Natural killer cell treated with Interleukin-12 subunit alpha and Interleukin-12 subunit beta and Interleukin-15 and Interleukin-18, amount 100 ng/mL, for 72 hours (primary cell): ENCODE data around the gene ST3GAL4. TPM values are rescaled to one million over a fixed set of nuclear protein-coding genes. Genes with fewer than 3 reads are reported as not detected.
A peak's percentile ranks its signal among the peaks of the same experiment; 100 is the strongest.

Source experiments
- ATAC-seq, 2 donors: fragments of 150-1000 bp; cut with Tn5 transposase in 1 of 2; sonication (Bioruptor Pico), chemical (Tn5 transposase) in 1 of 2; 2 replicates each; pipeline ENCODE4 v1.10.0; 2021
- DNase-seq: peaks from one replicate; pipeline ENCODE4 v3.0.0; 2022; ENCODE audit warnings: low spot score
- H3K27ac Mint-ChIP-seq, 2 donors: 1 replicate in 1 of 2; 2 replicates in 1 of 2; pipeline ENCODE4 v1.8.0; 2022; ENCODE audit warnings: mixed read lengths in 2 of 2, mild to moderate bottlenecking in 1 of 2, moderate library complexity in 1 of 2
- H3K27me3 Mint-ChIP-seq, 2 donors: 1 replicate in 1 of 2; 2 replicates in 1 of 2; pipeline ENCODE4 v1.8.0; 2022; ENCODE audit warnings: mixed read lengths in 2 of 2
- H3K36me3 Mint-ChIP-seq: one replicate; pipeline ENCODE4 v1.8.0; 2022; ENCODE audit warnings: mixed read lengths
- H3K4me1 Mint-ChIP-seq, 2 donors: 1 replicate in 1 of 2; 2 replicates in 1 of 2; pipeline ENCODE4 v1.8.0; 2022; ENCODE audit warnings: low read depth in 2 of 2, mixed read lengths in 2 of 2, mild to moderate bottlenecking in 1 of 2
- H3K4me3 Mint-ChIP-seq: one replicate; pipeline ENCODE4 v1.8.0; 2022; ENCODE audit warnings: mixed read lengths
- H3K9me3 Mint-ChIP-seq: 2 replicates; pipeline ENCODE4 v1.8.0; 2022; ENCODE audit warnings: mixed read lengths
- total RNA-seq, 2 donors: library from RNA; stranded (reverse); gene quantifications; one replicate each; pipeline ENCODE4 v1.2.3, GENCODE V29; 2022

ST3GAL4 gene
- total RNA-seq, 2 donors from 2014 or later = 60.4 to 60.9 TPM

- no peak overlapping the region for H3K4me3 Mint-ChIP-seq
Measured at GRCh38 chr11:126432065-126432461, 76.6 kb downstream of the ST3GAL4 start.

GRCh38 chr11:126432525-126432924, 77.0 kb downstream of the ST3GAL4 start:
- no peaks in the 10 kb centered on the region for H3K27me3 Mint-ChIP-seq
- no peak overlapping the region for H3K27ac Mint-ChIP-seq
- peaks cover 6 to 7% of the 10 kb centered on the region in 2 donors for H3K4me1 Mint-ChIP-seq
- H3K36me3 Mint-ChIP-seq = no peaks in the 10 kb centered on the region
- H3K4me3 Mint-ChIP-seq = no peak overlapping the region
- ATAC-seq (no peak), DNase-seq (no peak)
- H3K9me3 Mint-ChIP-seq = no peaks in the 10 kb centered on the region

More at GRCh38 chr11:126432065-126432461, 76.6 kb downstream of the ST3GAL4 start:
- Mint-ChIP-seq H3K9me3 (no peaks in the 10 kb centered on the region), H3K36me3 (no peaks in the 10 kb centered on the region), H3K27ac (no peak overlapping the region), H3K27me3 (no peaks in the 10 kb centered on the region), H3K4me1 (peaks cover 11% of the 10 kb centered on the region in 2 donors)
- no peak for ATAC-seq
- no peak for DNase-seq

GRCh38 chr11:126433244-126433846, 77.9 kb downstream of the ST3GAL4 start:
- Mint-ChIP-seq H3K4me3 (no peak overlapping the region), H3K9me3 (no peaks in the 10 kb centered on the region), H3K27me3 (no peaks in the 10 kb centered on the region), H3K27ac (no peak overlapping the region), H3K36me3 (no peaks in the 10 kb centered on the region), H3K4me1 (no peaks in the 10 kb centered on the region)
- ATAC-seq (no peak), DNase-seq (no peak)

- no peaks in the 10 kb centered on the region for H3K27me3 Mint-ChIP-seq
- DNase-seq (no peak), ATAC-seq (no peak)
- no peaks in the 10 kb centered on the region for H3K9me3 Mint-ChIP-seq
- H3K27ac Mint-ChIP-seq = no peak overlapping the region
- no peak overlapping the region for H3K4me3 Mint-ChIP-seq
- H3K36me3 Mint-ChIP-seq = no peaks in the 10 kb centered on the region
- no peaks in the 10 kb centered on the region for H3K4me1 Mint-ChIP-seq
Measured at GRCh38 chr11:126433989-126434949, 78.8 kb downstream of the ST3GAL4 start.

- no peak overlapping the region for H3K27ac Mint-ChIP-seq
- H3K9me3 Mint-ChIP-seq = no peaks in the 10 kb centered on the region
- ATAC-seq = no peak
- H3K36me3 Mint-ChIP-seq = no peaks in the 10 kb centered on the region
- H3K27me3 Mint-ChIP-seq = no peaks in the 10 kb centered on the region
- DNase-seq = no peak
- H3K4me1 Mint-ChIP-seq = no peaks in the 10 kb centered on the region
- H3K4me3 Mint-ChIP-seq = no peak overlapping the region
Measured at GRCh38 chr11:126434950-126435335, 79.5 kb downstream of the ST3GAL4 start.

- Mint-ChIP-seq H3K36me3 (no peaks in the 10 kb centered on the region), H3K27me3 (no peaks in the 10 kb centered on the region), H3K9me3 (no peaks in the 10 kb centered on the region), H3K4me3 (no peak overlapping the region), H3K27ac (no peak overlapping the region), H3K4me1 (peaks cover 0 to 7% of the 10 kb centered on the region in 2 donors)
- DNase-seq = no peak
- ATAC-seq = no peak
Measured at GRCh38 chr11:126436209-126436755, 80.8 kb downstream of the ST3GAL4 start.

- no peak for DNase-seq
- Mint-ChIP-seq H3K27ac (no peak overlapping the region), H3K36me3 (no peaks in the 10 kb centered on the region), H3K4me1 (peaks cover 0 to 7% of the 10 kb centered on the region in 2 donors), H3K4me3 (no peak overlapping the region), H3K27me3 (no peaks in the 10 kb centered on the region), H3K9me3 (no peaks in the 10 kb centered on the region)
- ATAC-seq = no peak
Measured at GRCh38 chr11:126437731-126438130, 82.2 kb downstream of the ST3GAL4 start.

- ATAC-seq (no peak), DNase-seq (no peak)
- peaks cover 0 to 7% of the 10 kb centered on the region in 2 donors for H3K4me1 Mint-ChIP-seq
- no peaks in the 10 kb centered on the region for H3K9me3 Mint-ChIP-seq
- no peak overlapping the region for H3K4me3 Mint-ChIP-seq
- no peaks in the 10 kb centered on the region for H3K36me3 Mint-ChIP-seq
- H3K27me3 Mint-ChIP-seq = no peaks in the 10 kb centered on the region
- H3K27ac Mint-ChIP-seq = no peak overlapping the region
Measured at GRCh38 chr11:126438272-126438671, 82.8 kb downstream of the ST3GAL4 start.

GRCh38 chr11:126438691-126439090, 83.2 kb downstream of the ST3GAL4 start:
- H3K4me3 Mint-ChIP-seq = no peak overlapping the region
- peaks cover 0 to 7% of the 10 kb centered on the region in 2 donors for H3K4me1 Mint-ChIP-seq
- no peaks in the 10 kb centered on the region for H3K36me3 Mint-ChIP-seq
- H3K27ac Mint-ChIP-seq = no peak overlapping the region
- H3K27me3 Mint-ChIP-seq = no peaks in the 10 kb centered on the region
- H3K9me3 Mint-ChIP-seq = no peaks in the 10 kb centered on the region
- no peak for ATAC-seq
- DNase-seq = no peak

- Mint-ChIP-seq H3K36me3 (no peaks in the 10 kb centered on the region), H3K27ac (no peak overlapping the region), H3K27me3 (no peaks in the 10 kb centered on the region), H3K4me1 (peaks cover 0 to 7% of the 10 kb centered on the region in 2 donors), H3K4me3 (no peak overlapping the region), H3K9me3 (no peaks in the 10 kb centered on the region)
- DNase-seq (no peak), ATAC-seq (no peak)
Measured at GRCh38 chr11:126440276-126440675, 84.8 kb downstream of the ST3GAL4 start.

GRCh38 chr11:126440792-126441514, 85.5 kb downstream of the ST3GAL4 start:
- ATAC-seq (peak; percentile 69 to 70), DNase-seq (peak; percentile 68)
- Mint-ChIP-seq H3K4me1 (peaks cover 0 to 7% of the 10 kb centered on the region in 2 donors), H3K27ac (no peak overlapping the region), H3K9me3 (no peaks in the 10 kb centered on the region), H3K27me3 (no peaks in the 10 kb centered on the region), H3K36me3 (no peaks in the 10 kb centered on the region), H3K4me3 (no peak overlapping the region)

GRCh38 chr11:126443120-126443519, 87.6 kb downstream of the ST3GAL4 start:
- no peak overlapping the region for H3K27ac Mint-ChIP-seq
- ATAC-seq = no peak
- peaks cover 0 to 7% of the 10 kb centered on the region in 2 donors for H3K4me1 Mint-ChIP-seq
- DNase-seq = no peak
- no peaks in the 10 kb centered on the region for H3K27me3 Mint-ChIP-seq
- no peak overlapping the region for H3K4me3 Mint-ChIP-seq
- no peaks in the 10 kb centered on the region for H3K36me3 Mint-ChIP-seq
- H3K9me3 Mint-ChIP-seq = no peaks in the 10 kb centered on the region

GRCh38 chr11:126444072-126444471, 88.6 kb downstream of the ST3GAL4 start:
- no peak for ATAC-seq
- peaks cover 0 to 7% of the 10 kb centered on the region in 2 donors for H3K4me1 Mint-ChIP-seq
- no peaks in the 10 kb centered on the region for H3K27me3 Mint-ChIP-seq
- no peak for DNase-seq
- no peaks in the 10 kb centered on the region for H3K36me3 Mint-ChIP-seq
- H3K9me3 Mint-ChIP-seq = no peaks in the 10 kb centered on the region
- H3K27ac Mint-ChIP-seq = no peak overlapping the region
- H3K4me3 Mint-ChIP-seq = no peak overlapping the region
